ENCODE measurements around the gene PRCC. TPM values are rescaled to one million over a fixed set of nuclear protein-coding genes. Genes with fewer than 3 reads are reported as not detected.
A peak's percentile ranks its signal among the peaks of the same experiment; 100 is the strongest.

Gene PRCC
- total RNA-seq, 1 donor from 2014 or later = 93.2 TPM

GRCh38 chr1:156733989-156734584 is 33.2 kb upstream of the PRCC start:
- TF ChIP-seq CTCF (IDR thresholded peaks at IDR 0.05; ENCODE audit: unreplicated experiment) = no peak
- no peaks in the 10 kb centered on the region for H3K27me3 Mint-ChIP-seq
- H3K4me3 Mint-ChIP-seq (ENCODE audit: low read depth) = no peak overlapping the region
- no peak overlapping the region for H3K27ac Mint-ChIP-seq
- H3K9me3 Mint-ChIP-seq (ENCODE audit: low read depth) = no peaks in the 10 kb centered on the region
- DNase-seq (ENCODE audit: low spot score, unreplicated experiment) = no peak
- H3K36me3 Mint-ChIP-seq (ENCODE audit: insufficient read depth) = peaks cover 5% of the 10 kb centered on the region
- H3K4me1 Mint-ChIP-seq (ENCODE audit: low read depth) = peaks cover 7% of the 10 kb centered on the region

DNA sequence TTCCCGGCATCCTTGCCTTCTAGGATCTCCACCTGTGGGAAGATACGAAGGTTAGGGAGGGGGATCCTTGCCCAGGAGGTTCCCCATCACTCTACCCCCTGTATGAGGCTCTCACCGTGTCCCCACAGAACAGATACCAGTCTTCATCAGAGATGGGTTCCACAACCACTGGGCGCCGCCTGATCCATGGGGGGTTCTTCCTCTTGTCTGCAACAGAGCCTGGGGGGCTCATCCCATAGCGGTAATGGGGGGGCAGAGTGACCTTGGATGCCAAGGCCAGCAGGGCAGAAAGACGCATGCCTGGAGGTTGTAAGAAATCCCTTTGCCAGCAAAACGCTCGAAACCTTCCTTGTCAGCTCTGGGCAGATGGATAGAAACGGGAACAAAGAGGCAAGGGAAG is 28.9 kb upstream of the PRCC start:
- no peak for TF ChIP-seq CTCF (IDR thresholded peaks at IDR 0.05; ENCODE audit: unreplicated experiment)
- no peaks in the 10 kb centered on the region for H3K27me3 Mint-ChIP-seq
- H3K9me3 Mint-ChIP-seq (ENCODE audit: low read depth) = no peaks in the 10 kb centered on the region
- H3K4me1 Mint-ChIP-seq (ENCODE audit: low read depth) = peaks cover 14% of the 10 kb centered on the region
- H3K4me3 Mint-ChIP-seq (ENCODE audit: low read depth) = no peak overlapping the region
- no peak overlapping the region for H3K27ac Mint-ChIP-seq
- DNase-seq (ENCODE audit: low spot score, unreplicated experiment) = no peak
- H3K36me3 Mint-ChIP-seq (ENCODE audit: insufficient read depth) = peaks cover 7% of the 10 kb centered on the region

- Mint-ChIP-seq H3K36me3 (ENCODE audit: insufficient read depth) (peaks cover 9% of the 10 kb centered on the region), H3K9me3 (ENCODE audit: low read depth) (no peaks in the 10 kb centered on the region), H3K27ac (no peak overlapping the region), H3K4me1 (ENCODE audit: low read depth) (peaks cover 14% of the 10 kb centered on the region), H3K27me3 (no peaks in the 10 kb centered on the region), H3K4me3 (ENCODE audit: low read depth) (peak overlapping the region; percentile 28)
- DNase-seq (ENCODE audit: low spot score, unreplicated experiment) = no peak
- no peak for TF ChIP-seq CTCF (IDR thresholded peaks at IDR 0.05; ENCODE audit: unreplicated experiment)
Observed at GRCh38 chr1:156738916-156739315, 28.4 kb upstream of the PRCC start.

DNA sequence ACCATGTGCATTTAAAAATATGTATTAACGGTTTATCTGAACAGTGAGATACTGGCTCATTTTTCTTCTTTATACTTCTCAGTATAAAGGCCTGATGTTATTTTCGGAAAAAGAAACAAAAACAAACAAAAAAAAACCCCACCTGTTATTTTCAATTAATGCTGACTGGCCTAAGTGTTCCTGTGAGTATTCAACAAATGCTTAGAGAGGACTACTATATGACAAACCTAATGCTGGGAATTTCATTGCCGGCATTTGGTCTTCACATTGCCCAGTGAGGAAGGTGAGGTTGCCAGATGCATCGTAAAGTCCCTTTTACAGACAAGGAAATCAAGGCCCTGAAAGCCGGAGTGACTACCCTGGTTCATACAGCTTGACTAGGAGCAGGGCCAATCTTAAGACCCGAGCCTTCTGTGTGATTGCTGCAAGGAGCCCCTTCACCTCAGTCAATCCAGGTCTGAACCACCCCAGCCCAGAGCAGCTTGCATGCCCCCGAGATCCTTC is 27.0 kb upstream of the PRCC start:
- Mint-ChIP-seq H3K27me3 (no peaks in the 10 kb centered on the region), H3K9me3 (ENCODE audit: low read depth) (no peaks in the 10 kb centered on the region), H3K36me3 (ENCODE audit: insufficient read depth) (peaks cover 11% of the 10 kb centered on the region), H3K4me1 (ENCODE audit: low read depth) (peaks cover 15% of the 10 kb centered on the region), H3K4me3 (ENCODE audit: low read depth) (peak overlapping the region; percentile 97), H3K27ac (peak overlapping the region; percentile 98)
- no peak for TF ChIP-seq CTCF (IDR thresholded peaks at IDR 0.05; ENCODE audit: unreplicated experiment)
- DNase-seq (ENCODE audit: low spot score, unreplicated experiment) = no peak

GRCh38 chr1:156740741-156741480 is 26.4 kb upstream of the PRCC start, which contains the start of gene MRPL24:
TSS of gene MRPL24 (minus strand) at chr1:156741088. CDS start at chr1:156738704, 2,384 bp downstream.
- no peaks in the 10 kb centered on the region for H3K27me3 Mint-ChIP-seq
- H3K4me1 Mint-ChIP-seq (ENCODE audit: low read depth) = peaks cover 20% of the 10 kb centered on the region
- H3K9me3 Mint-ChIP-seq (ENCODE audit: low read depth) = no peaks in the 10 kb centered on the region
- peak within 1 kb of the TSS; percentile 98 for H3K27ac Mint-ChIP-seq
- peaks cover 13% of the 10 kb centered on the region for H3K36me3 Mint-ChIP-seq (ENCODE audit: insufficient read depth)
- no peak for TF ChIP-seq CTCF (IDR thresholded peaks at IDR 0.05; ENCODE audit: unreplicated experiment)
- peak within 1 kb of the TSS; percentile 97 for H3K4me3 Mint-ChIP-seq (ENCODE audit: low read depth)
- DNase-seq (ENCODE audit: low spot score, unreplicated experiment) = peak; percentile 90
